ENCODE results near the gene LBH. TPM values are rescaled to one million over a fixed set of nuclear protein-coding genes. Genes with fewer than 3 reads are reported as not detected.

Gene LBH
- total and polyA plus RNA-seq, 7 donors, result 4.2 to 51.8 (median 20.0) TPM

GRCh38 chr2:30259071-30259470 lies 27.7 kb downstream of the LBH start:
- no peak overlapping the region for H3K4me3 ChIP-seq
- H3K27me3 ChIP-seq, result no peaks in the 10 kb centered on the region
- intact Hi-C loops (cut with DNase I), result no loop called here
- 86 to 92% methylated on average over 16 of the region's 16 CpGs for WGBS, 2 donors
- peaks cover 0 to 17% (median 11%) of the 10 kb centered on the region in 4 donors for H3K4me1 ChIP-seq
- no peak for DNase-seq
- H3K36me3 ChIP-seq, result peaks cover 0 to 29% (median 11%) of the 10 kb centered on the region in 4 donors
- TF ChIP-seq POLR2AphosphoS5 (IDR thresholded peaks at IDR 0.05), result no peak
- no peak for TF ChIP-seq EP300 (IDR thresholded peaks at IDR 0.05)
- no peak for TF ChIP-seq CTCF (IDR thresholded peaks at IDR 0.05)
- no peak for TF ChIP-seq POLR2A (IDR thresholded peaks at IDR 0.05)
- no peak overlapping the region for H3K27ac ChIP-seq
- no peaks in the 10 kb centered on the region for H3K9me3 ChIP-seq

- DNase-seq, result no peak
- H3K27ac ChIP-seq, result peak overlapping the region in 1 of 4 donors; percentile 14
- H3K4me1 ChIP-seq, result peaks cover 0 to 12% (median 4%) of the 10 kb centered on the region in 4 donors
- intact Hi-C loops (cut with DNase I), result no loop called here
- no peak overlapping the region for H3K4me3 ChIP-seq
- no peaks in the 10 kb centered on the region for H3K9me3 ChIP-seq
- 78 to 81% methylated on average over 3 of the region's 3 CpGs for WGBS, 2 donors
- TF ChIP-seq POLR2A (IDR thresholded peaks at IDR 0.05), result no peak
- TF ChIP-seq EP300 (IDR thresholded peaks at IDR 0.05), result no peak
- TF ChIP-seq POLR2AphosphoS5 (IDR thresholded peaks at IDR 0.05), result no peak
- no peak for TF ChIP-seq CTCF (IDR thresholded peaks at IDR 0.05)
- peaks cover 0 to 29% (median 11%) of the 10 kb centered on the region in 4 donors for H3K36me3 ChIP-seq
- H3K27me3 ChIP-seq, result no peaks in the 10 kb centered on the region
These were observed 28.7 kb downstream of the LBH start for GRCh38 chr2:30259827-30260679.

- TF ChIP-seq POLR2A (IDR thresholded peaks at IDR 0.05) (no peak), EP300 (IDR thresholded peaks at IDR 0.05) (no peak), CTCF (IDR thresholded peaks at IDR 0.05) (no peak), POLR2AphosphoS5 (IDR thresholded peaks at IDR 0.05) (no peak)
- Histone ChIP-seq H3K4me1 (peaks cover 0 to 3% (median under 1%) of the 10 kb centered on the region in 4 donors), H3K27ac (no peak overlapping the region), H3K36me3 (peaks cover 0 to 29% (median 11%) of the 10 kb centered on the region in 4 donors), H3K27me3 (no peaks in the 10 kb centered on the region), H3K4me3 (no peak overlapping the region), H3K9me3 (no peaks in the 10 kb centered on the region)
- WGBS, 2 donors, result 72 to 80% methylated on average over 2 of the region's 2 CpGs
- intact Hi-C loops (cut with DNase I), result no loop called here
- DNase-seq, result no peak
These were observed 29.6 kb downstream of the LBH start for GRCh38 chr2:30260941-30261340.

- Histone ChIP-seq H3K4me1 (peaks cover 0 to 6% (median 0%) of the 10 kb centered on the region in 4 donors), H3K36me3 (peaks cover 0 to 29% (median 11%) of the 10 kb centered on the region in 4 donors), H3K9me3 (no peaks in the 10 kb centered on the region), H3K27ac (no peak overlapping the region), H3K4me3 (no peak overlapping the region), H3K27me3 (no peaks in the 10 kb centered on the region)
- intact Hi-C loops (cut with DNase I), result no loop called here
- no peak for DNase-seq
- TF ChIP-seq POLR2A (IDR thresholded peaks at IDR 0.05) (no peak), EP300 (IDR thresholded peaks at IDR 0.05) (no peak), CTCF (IDR thresholded peaks at IDR 0.05) (no peak), POLR2AphosphoS5 (IDR thresholded peaks at IDR 0.05) (no peak)
These were observed 30.4 kb downstream of the LBH start for GRCh38 chr2:30261695-30262211.

All from sigmoid colon (tissue), 7 donors.